PFSK-1 (cell line): Measurements from ENCODE around the gene RPS6KA3.

Experiments
- FOXP2 ChIP-seq: optimal IDR thresholded peaks from 2 replicates; pipeline ENCODE3; 2011; ENCODE audit warnings: borderline replicate concordance, control low read depth, inconsistent platforms; ENCODE audit not compliant: insufficient read depth; ENCODE audit errors: extremely low read length, extremely low read depth
- POLR2AphosphoS5 ChIP-seq: IDR thresholded peaks from 2 replicates; pipeline ENCODE4 v1.6.1; 2012; ENCODE audit warnings: low read depth, mild to moderate bottlenecking, control low read depth, low read length, moderate library complexity
- SIN3A ChIP-seq: IDR thresholded peaks from 2 replicates; pipeline ENCODE4 v1.6.1; 2012; ENCODE audit warnings: mild to moderate bottlenecking, low read length, moderate library complexity, borderline replicate concordance; ENCODE audit not compliant: insufficient read depth
- TAF1 ChIP-seq: IDR thresholded peaks from 2 replicates; pipeline ENCODE4 v1.6.1; 2012; ENCODE audit warnings: low read length, control low read depth, borderline replicate concordance; ENCODE audit not compliant: insufficient read depth
- TF ChIP-seq, protein P1 (sequence below), 2 experiments: IDR thresholded peaks; 2 replicates each; pipeline versions ENCODE4 v1.6.1 to v1.8.0; 2011 to 2012; ENCODE audit warnings: low read depth in 2 of 2, low read length in 2 of 2, control low read depth in 1 of 2, inconsistent platforms in 1 of 2, mild to moderate bottlenecking in 1 of 2, moderate library complexity in 1 of 2; ENCODE audit not compliant: insufficient read depth in 1 of 2

RPS6KA3 gene

DNA sequence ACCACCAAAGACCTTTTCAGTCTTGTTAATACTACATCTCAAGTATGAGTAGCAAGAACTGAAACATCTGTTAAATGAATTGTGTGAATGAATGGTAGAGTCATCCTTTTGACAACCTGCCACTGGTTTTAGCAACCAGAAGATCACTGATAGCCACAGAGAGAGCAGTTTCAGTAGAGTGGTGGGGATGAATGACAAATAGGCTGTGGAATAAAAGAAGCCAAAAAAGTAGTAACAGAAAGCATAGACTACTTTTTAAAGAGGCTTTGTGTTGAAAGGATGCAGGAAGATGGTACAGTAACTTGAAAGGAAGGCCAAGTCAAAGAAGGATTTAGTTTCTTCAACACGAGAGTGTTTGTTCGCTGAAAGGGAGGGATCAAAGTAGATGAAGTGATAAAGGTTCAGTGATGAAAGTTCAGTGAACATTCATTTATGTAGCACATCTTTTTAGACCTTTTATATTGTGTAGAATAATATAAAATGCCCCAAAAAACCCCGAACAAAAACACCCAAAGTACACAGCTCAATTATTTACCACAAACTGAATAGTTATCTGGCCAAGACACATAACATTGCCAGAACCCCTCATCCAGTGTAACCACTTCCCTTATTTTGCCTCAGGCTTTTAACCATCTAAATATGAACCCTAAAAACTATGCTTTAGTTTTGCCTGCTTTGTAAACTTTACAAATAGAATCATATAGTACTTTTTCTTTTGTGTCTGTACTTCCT, 84.9 kb downstream of the RPS6KA3 start:
- TF ChIP-seq FOXP2 (no peak), TAF1 (no peak), SIN3A (no peak), POLR2AphosphoS5 (no peak)
- TF ChIP-seq, protein P1, sequence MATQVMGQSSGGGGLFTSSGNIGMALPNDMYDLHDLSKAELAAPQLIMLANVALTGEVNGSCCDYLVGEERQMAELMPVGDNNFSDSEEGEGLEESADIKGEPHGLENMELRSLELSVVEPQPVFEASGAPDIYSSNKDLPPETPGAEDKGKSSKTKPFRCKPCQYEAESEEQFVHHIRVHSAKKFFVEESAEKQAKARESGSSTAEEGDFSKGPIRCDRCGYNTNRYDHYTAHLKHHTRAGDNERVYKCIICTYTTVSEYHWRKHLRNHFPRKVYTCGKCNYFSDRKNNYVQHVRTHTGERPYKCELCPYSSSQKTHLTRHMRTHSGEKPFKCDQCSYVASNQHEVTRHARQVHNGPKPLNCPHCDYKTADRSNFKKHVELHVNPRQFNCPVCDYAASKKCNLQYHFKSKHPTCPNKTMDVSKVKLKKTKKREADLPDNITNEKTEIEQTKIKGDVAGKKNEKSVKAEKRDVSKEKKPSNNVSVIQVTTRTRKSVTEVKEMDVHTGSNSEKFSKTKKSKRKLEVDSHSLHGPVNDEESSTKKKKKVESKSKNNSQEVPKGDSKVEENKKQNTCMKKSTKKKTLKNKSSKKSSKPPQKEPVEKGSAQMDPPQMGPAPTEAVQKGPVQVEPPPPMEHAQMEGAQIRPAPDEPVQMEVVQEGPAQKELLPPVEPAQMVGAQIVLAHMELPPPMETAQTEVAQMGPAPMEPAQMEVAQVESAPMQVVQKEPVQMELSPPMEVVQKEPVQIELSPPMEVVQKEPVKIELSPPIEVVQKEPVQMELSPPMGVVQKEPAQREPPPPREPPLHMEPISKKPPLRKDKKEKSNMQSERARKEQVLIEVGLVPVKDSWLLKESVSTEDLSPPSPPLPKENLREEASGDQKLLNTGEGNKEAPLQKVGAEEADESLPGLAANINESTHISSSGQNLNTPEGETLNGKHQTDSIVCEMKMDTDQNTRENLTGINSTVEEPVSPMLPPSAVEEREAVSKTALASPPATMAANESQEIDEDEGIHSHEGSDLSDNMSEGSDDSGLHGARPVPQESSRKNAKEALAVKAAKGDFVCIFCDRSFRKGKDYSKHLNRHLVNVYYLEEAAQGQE (IDR thresholded peaks at IDR 0.05; ENCODE audit: insufficient read depth in 1 of 2, low read depth in 2 of 2, low read length in 2 of 2) = no peak

DNA sequence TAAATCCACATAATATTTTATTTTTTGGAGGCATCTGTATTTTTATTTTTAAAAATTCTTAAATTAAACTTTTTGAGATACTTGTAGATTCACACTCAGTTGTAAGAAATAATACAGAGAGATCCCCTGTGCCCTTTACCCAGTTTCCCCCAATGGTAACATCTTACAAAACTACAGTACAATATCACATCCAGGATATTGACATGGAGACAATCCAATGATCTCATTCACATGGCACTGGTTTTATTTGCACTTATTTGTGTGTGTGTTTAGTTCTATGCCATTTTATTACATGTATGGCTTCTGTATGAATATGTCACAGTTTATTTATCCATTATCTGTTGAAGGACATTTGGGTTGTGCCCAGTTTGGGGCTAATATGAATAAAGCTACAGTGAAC, 89.6 kb downstream of the RPS6KA3 start:
- no peak for TF ChIP-seq FOXP2
- TF ChIP-seq TAF1 = no peak
- no peak for TF ChIP-seq POLR2AphosphoS5
- TF ChIP-seq SIN3A = no peak
- TF ChIP-seq, protein P1 (IDR thresholded peaks at IDR 0.05; ENCODE audit: insufficient read depth in 1 of 2, low read depth in 2 of 2, low read length in 2 of 2) = no peak

DNA sequence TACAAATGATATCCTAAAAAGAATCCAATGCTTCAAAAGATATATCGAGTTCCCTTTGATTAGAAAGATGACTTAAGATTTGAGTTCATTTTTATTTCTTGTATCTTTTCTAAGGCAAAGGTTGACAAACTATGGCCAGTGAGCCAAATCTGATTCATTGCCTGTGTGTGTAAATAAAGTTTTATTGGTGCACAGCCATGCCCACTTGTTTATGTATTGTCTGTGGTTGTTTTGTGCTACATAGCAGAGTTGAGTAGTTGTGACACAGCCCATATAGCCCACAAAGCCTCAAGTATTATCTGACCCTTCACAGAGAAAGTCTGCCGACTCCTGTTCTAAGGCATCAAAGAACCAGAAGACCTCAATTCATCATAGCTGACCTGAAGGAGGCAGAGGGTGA, 92.9 kb downstream of the RPS6KA3 start:
- TF ChIP-seq, protein P1 (IDR thresholded peaks at IDR 0.05; ENCODE audit: insufficient read depth in 1 of 2, low read depth in 2 of 2, low read length in 2 of 2) = no peak
- no peak for TF ChIP-seq TAF1
- TF ChIP-seq FOXP2 = no peak
- TF ChIP-seq SIN3A = no peak
- TF ChIP-seq POLR2AphosphoS5 = no peak

DNA sequence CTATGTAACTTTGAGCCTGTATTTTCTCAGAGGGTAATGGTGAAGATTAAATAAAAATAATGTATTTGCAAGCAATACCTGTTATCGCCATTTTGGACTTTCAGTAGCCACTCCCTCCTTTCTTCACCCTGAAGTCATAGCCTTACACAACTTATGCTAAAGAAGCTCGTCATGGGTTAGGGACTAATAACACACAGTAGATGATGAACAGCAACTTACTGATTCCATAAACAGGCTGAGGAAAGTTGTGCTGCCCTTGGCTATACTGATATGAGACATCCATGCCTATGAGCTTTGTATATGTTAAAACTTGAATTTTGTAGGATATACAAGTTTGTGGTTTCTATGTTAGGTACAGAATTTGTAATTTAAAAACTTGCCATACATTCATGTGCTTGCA, 93.4 kb downstream of the RPS6KA3 start:
- TF ChIP-seq FOXP2 (no peak), TAF1 (no peak), POLR2AphosphoS5 (no peak)
- TF ChIP-seq, protein P1 (IDR thresholded peaks at IDR 0.05; ENCODE audit: insufficient read depth in 1 of 2, low read depth in 2 of 2, low read length in 2 of 2) = no peak

DNA sequence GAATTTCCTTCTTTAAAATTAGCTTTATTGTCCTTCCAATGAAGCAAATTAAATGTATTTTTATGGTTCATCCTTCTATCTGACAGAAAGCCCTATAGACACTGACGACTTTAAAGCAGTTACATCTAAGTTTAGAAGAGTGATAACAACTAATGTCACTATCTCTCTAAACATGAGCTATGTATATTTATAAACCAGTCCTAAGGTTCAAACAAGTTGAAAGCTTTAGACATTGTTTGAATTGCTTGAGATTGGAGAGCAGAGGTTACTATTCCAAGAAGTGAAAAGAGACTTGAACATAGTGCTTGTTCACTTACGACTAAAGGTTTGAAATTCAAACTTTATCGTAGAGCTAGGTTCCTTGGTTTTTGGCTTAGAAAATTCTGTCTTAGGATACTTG, 94.8 kb downstream of the RPS6KA3 start:
- TF ChIP-seq, protein P1 (IDR thresholded peaks at IDR 0.05; ENCODE audit: insufficient read depth in 1 of 2, low read depth in 2 of 2, low read length in 2 of 2) = no peak
- TF ChIP-seq POLR2AphosphoS5 (no peak), FOXP2 (no peak), SIN3A (no peak), TAF1 (no peak)
